Measurements from ENCODE around the gene PJA2. TPM values are rescaled to one million over a fixed set of nuclear protein-coding genes. Genes with fewer than 3 reads are reported as not detected.
"Not testable (repeated sequence)": the region's sequence is repeated elsewhere in the genome, so short reads cannot be mapped to it uniquely, and the experiment has no call there.

PJA2 gene
- total and polyA plus RNA-seq, 9 of the 15 experiments (the other 6 are each of a cell fraction or from before 2014, with no cell fraction given): 25.1 to 82.1 (median 50.1) TPM

- TF ChIP-seq CUX1 (CRISPR knock-in tag; IDR thresholded peaks at IDR 0.05): no peak
Measured at GRCh38 chr5:109439590-109439989, 29.8 kb upstream of the PJA2 start (continued).

GRCh38 chr5:109426075-109426474 is 16.3 kb upstream of the PJA2 start:
- Histone ChIP-seq H3K36me3 (ENCODE audit: control insufficient read depth, insufficient read depth, low read length) (no peaks in the 10 kb centered on the region), H3K27ac (ENCODE audit: extremely low read depth, low read depth, low read length) (no peak overlapping the region; the same call in 2 of the 3 replicates), H3K4me1 (replicated peaks in 1 of 2; ENCODE audit: control insufficient read depth in 2 of 2, insufficient read depth in 2 of 2, low read length in 2 of 2) (peaks cover 0 to 20% of the 10 kb centered on the region in 2 experiments; a peak in 4 of 5 replicates), H3K79me2 (ENCODE audit: control insufficient read depth, insufficient read depth, low read length) (no peaks in the 10 kb centered on the region), H3K9ac (ENCODE audit: insufficient read depth in 1 of 2, low read depth in 2 of 2, low read length in 2 of 2) (no peak overlapping the region), H2AFZ (ENCODE audit: low read depth, low read length) (no peak overlapping the region), H3K27me3 (ENCODE audit: control insufficient read depth in 2 of 2, insufficient read depth in 2 of 2, low read length in 2 of 2) (no peaks in the 10 kb centered on the region), H4K20me1 (replicated peaks; ENCODE audit: control insufficient read depth, insufficient read depth, low read length) (no peaks in the 10 kb centered on the region), H3K9me3 (replicated peaks; ENCODE audit: control insufficient read depth, insufficient read depth, low read depth, low read length) (no peaks in the 10 kb centered on the region), H3K4me3 (no peak overlapping the region), H3K9me1 (ENCODE audit: control insufficient read depth, insufficient read depth, low read length) (no peaks in the 10 kb centered on the region), H3K4me2 (ENCODE audit: insufficient read depth, low read length) (no peak overlapping the region)
- in situ Hi-C loops (cut with MboI) (no loop called here), intact Hi-C loops (cut with micrococcal nuclease) (no loop called here)
- no TSS peak for BruUV-seq (replicated peaks)
- DNase-seq (ENCODE audit: extremely low read depth in 1 of 4, low spot score in 3 of 4) (no peak), ATAC-seq (no peak), FAIRE-seq (no peak)
- ChIA-PET POLR2A (no interaction called here), CTCF (ENCODE audit: low intra/inter-chr PET ratio) (no interaction called here)
- TF ChIP-seq BMI1 (IDR thresholded peaks at IDR 0.05; ENCODE audit: low read length) (no peak), YBX1 (IDR thresholded peaks at IDR 0.05) (no peak)
- TF ChIP-seq, protein P1, sequence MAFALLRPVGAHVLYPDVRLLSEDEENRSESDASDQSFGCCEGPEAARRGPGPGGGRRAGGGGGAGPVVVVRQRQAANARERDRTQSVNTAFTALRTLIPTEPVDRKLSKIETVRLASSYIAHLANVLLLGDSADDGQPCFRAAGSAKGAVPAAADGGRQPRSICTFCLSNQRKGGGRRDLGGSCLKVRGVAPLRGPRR (CRISPR knock-in tag; IDR thresholded peaks at IDR 0.05): no peak
- 85% methylated on average over 3 of the region's 3 CpGs for WGBS (ENCODE audit: insufficient coverage, low coverage, missing lambda C conversion rate)

GRCh38 chr5:109425521-109425920 is 15.7 kb upstream of the PJA2 start:
- H3K27me3 ChIP-seq (ENCODE audit: control insufficient read depth in 2 of 2, insufficient read depth in 2 of 2, low read length in 2 of 2); in situ Hi-C loops (cut with MboI); BruUV-seq (replicated peaks); DNase-seq (ENCODE audit: extremely low read depth in 1 of 4, low spot score in 3 of 4); intact Hi-C loops (cut with micrococcal nuclease); H3K4me2 ChIP-seq (ENCODE audit: insufficient read depth, low read length); ATAC-seq; H3K9me1 ChIP-seq (ENCODE audit: control insufficient read depth, insufficient read depth, low read length); FAIRE-seq; H3K9ac ChIP-seq (ENCODE audit: insufficient read depth in 1 of 2, low read depth in 2 of 2, low read length in 2 of 2); H3K79me2 ChIP-seq (ENCODE audit: control insufficient read depth, insufficient read depth, low read length); H3K4me3 ChIP-seq; CTCF ChIA-PET (ENCODE audit: low intra/inter-chr PET ratio); H3K36me3 ChIP-seq (ENCODE audit: control insufficient read depth, insufficient read depth, low read length); H3K9me3 ChIP-seq (replicated peaks; ENCODE audit: control insufficient read depth, insufficient read depth, low read depth, low read length); H4K20me1 ChIP-seq (replicated peaks; ENCODE audit: control insufficient read depth, insufficient read depth, low read length): not testable (repeated sequence)
- peak overlapping the region; percentile 47; the same call in 2 of the 3 replicates for H3K27ac ChIP-seq (ENCODE audit: extremely low read depth, low read depth, low read length)
- H2AFZ ChIP-seq (ENCODE audit: low read depth, low read length): 0 out of 2 replicates have a peak overlapping the region, but pooled peaks have one; percentile 17
- H3K4me1 ChIP-seq (replicated peaks in 1 of 2; ENCODE audit: control insufficient read depth in 2 of 2, insufficient read depth in 2 of 2, low read length in 2 of 2): peaks cover 0 to 20% of the 10 kb centered on the region in 2 experiments; a peak in 4 of 5 replicates
- POLR2A ChIA-PET: interaction anchor here (0.8 kb wide), 1 partner anchor 146 kb away, joined by 3 read pairs; no protein-coding TSS in a partner anchor
- WGBS (ENCODE audit: insufficient coverage, low coverage, missing lambda C conversion rate): 60% methylated on average over 3 of the region's 5 CpGs
